ENCODE results near the gene PLPPR2. TPM values are rescaled to one million over a fixed set of nuclear protein-coding genes. Genes with fewer than 3 reads are reported as not detected.

PLPPR2 gene
- total RNA-seq, 2 donors from 2014 or later, result 4.8 to 8.0 TPM

DNA sequence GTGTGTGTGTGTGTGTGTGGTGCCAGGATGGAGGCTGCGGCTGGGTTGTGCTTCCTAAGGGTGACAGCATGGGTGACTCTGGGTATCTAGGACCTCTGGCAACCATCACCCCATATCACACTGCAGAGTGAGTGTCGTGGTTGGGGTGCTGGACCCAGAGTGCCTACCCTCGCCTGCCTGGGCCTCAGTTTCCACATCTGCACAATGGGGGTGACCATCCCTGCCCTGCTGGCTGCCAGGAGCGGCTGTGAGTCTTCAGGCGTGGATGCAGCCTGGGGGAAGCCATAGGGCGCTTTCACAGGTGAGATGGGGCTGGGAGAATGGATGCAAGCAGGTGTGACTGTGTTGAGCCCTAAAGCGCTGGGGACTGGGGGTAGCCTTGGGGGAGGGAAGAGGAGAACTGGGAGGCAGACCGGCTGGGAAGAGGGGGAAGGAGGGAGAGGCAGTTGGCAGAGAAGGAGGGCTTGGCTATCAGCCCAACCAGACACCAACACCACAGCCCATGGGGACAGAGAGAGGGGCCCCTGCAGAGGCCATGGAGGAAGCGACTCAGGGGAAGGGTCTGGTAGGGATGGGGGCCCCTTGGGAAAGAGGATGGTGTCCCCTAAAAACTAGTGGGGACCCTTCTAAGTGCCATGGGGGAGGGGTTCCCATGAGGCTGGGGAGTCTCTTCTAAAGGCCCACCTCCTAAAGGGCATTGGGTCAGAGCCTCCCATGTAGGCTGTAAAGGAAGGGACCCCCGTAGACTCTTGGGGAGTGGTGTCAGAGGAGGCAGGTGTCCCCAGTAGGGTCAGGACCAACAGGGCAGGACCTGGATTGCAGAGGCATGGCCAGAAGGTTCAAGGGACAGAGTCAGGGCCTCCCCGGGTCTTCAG, 1.7 kb downstream of the PLPPR2 start:
- Histone ChIP-seq H3K27ac (no peak overlapping the region), H3K4me3 (no peak overlapping the region), H3K9me3 (no peaks in the 10 kb centered on the region), H3K36me3 (no peaks in the 10 kb centered on the region), H3K4me1 (no peaks in the 10 kb centered on the region), H3K27me3 (no peaks in the 10 kb centered on the region), H3K9ac (ENCODE audit: low read depth in 2 of 2, low read length in 2 of 2) (no peak overlapping the region)
- intact Hi-C loops (cut with DNase I), result no loop called here
- TF ChIP-seq, protein P1, sequence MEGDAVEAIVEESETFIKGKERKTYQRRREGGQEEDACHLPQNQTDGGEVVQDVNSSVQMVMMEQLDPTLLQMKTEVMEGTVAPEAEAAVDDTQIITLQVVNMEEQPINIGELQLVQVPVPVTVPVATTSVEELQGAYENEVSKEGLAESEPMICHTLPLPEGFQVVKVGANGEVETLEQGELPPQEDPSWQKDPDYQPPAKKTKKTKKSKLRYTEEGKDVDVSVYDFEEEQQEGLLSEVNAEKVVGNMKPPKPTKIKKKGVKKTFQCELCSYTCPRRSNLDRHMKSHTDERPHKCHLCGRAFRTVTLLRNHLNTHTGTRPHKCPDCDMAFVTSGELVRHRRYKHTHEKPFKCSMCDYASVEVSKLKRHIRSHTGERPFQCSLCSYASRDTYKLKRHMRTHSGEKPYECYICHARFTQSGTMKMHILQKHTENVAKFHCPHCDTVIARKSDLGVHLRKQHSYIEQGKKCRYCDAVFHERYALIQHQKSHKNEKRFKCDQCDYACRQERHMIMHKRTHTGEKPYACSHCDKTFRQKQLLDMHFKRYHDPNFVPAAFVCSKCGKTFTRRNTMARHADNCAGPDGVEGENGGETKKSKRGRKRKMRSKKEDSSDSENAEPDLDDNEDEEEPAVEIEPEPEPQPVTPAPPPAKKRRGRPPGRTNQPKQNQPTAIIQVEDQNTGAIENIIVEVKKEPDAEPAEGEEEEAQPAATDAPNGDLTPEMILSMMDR (IDR thresholded peaks at IDR 0.05), result no peak
- DNase-seq, result no peak

DNA sequence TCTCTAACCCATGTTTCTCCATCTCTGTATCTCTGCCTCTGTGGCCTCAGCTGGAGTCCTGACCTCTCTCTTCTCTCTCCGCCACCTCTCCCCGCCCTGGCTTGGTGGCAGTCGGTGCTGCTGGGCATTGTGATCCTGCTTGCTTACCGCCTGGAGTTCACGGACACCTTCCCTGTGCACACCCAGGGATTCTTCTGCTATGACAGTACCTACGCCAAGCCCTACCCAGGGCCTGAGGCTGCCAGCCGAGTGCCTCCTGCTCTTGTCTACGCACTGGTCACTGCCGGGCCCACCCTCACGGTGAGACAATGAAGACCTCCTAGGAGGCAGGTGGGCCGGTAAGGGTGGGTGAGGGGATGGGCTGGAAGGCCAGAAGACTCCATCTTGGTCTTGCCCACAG, 4.2 kb downstream of the PLPPR2 start:
- TF ChIP-seq, protein P1 (IDR thresholded peaks at IDR 0.05), result no peak
- no peaks in the 10 kb centered on the region for H3K36me3 ChIP-seq
- H3K9ac ChIP-seq (ENCODE audit: low read depth in 2 of 2, low read length in 2 of 2), result no peak overlapping the region
- no peak overlapping the region for H3K4me3 ChIP-seq
- H3K27ac ChIP-seq, result no peak overlapping the region
- no peaks in the 10 kb centered on the region for H3K9me3 ChIP-seq
- H3K27me3 ChIP-seq, result no peaks in the 10 kb centered on the region
- DNase-seq, result no peak
- intact Hi-C loops (cut with DNase I), result no loop called here
- no peaks in the 10 kb centered on the region for H3K4me1 ChIP-seq

DNA sequence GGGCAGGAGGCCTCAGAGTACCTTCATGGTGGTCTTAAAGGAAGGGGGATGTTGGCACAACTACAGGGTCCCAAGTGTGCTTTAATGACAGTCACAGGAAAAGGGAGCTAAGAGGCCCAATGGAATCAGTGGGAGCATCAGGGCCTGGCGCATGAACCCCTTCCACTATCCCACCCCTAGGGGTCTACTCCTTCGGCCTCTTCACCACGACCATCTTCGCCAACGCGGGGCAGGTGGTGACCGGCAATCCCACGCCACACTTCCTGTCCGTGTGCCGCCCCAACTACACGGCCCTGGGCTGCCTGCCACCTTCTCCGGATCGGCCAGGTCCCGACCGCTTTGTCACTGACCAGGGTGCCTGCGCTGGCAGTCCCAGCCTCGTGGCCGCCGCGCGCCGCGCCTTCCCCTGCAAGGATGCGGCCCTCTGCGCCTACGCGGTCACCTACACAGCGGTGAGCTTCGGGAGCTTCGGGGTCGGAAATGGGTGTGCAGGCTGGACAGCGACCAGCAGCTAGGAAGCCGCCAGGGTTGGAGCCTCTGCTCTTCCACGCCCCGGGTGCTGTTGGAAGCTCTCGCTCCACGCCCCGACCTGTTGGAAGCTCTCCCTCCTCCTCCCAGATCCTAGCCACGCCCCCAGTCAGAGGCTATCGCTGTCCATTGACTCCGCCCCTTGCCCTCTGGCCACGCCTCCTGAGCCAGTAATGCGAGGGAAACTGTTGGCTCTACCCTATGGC, 6.0 kb downstream of the PLPPR2 start:
- DNase-seq, result peak; percentile 98
- no peaks in the 10 kb centered on the region for H3K27me3 ChIP-seq
- TF ChIP-seq, protein P1 (IDR thresholded peaks at IDR 0.05), result no peak
- no peaks in the 10 kb centered on the region for H3K9me3 ChIP-seq
- no peaks in the 10 kb centered on the region for H3K36me3 ChIP-seq
- no peak overlapping the region for H3K4me3 ChIP-seq
- H3K4me1 ChIP-seq, result no peaks in the 10 kb centered on the region
- H3K27ac ChIP-seq, result no peak overlapping the region
- H3K9ac ChIP-seq (ENCODE audit: low read depth in 2 of 2, low read length in 2 of 2), result peak overlapping the region in 1 of 2 donors; percentile 34
- intact Hi-C loops (cut with DNase I), result no loop called here

DNA sequence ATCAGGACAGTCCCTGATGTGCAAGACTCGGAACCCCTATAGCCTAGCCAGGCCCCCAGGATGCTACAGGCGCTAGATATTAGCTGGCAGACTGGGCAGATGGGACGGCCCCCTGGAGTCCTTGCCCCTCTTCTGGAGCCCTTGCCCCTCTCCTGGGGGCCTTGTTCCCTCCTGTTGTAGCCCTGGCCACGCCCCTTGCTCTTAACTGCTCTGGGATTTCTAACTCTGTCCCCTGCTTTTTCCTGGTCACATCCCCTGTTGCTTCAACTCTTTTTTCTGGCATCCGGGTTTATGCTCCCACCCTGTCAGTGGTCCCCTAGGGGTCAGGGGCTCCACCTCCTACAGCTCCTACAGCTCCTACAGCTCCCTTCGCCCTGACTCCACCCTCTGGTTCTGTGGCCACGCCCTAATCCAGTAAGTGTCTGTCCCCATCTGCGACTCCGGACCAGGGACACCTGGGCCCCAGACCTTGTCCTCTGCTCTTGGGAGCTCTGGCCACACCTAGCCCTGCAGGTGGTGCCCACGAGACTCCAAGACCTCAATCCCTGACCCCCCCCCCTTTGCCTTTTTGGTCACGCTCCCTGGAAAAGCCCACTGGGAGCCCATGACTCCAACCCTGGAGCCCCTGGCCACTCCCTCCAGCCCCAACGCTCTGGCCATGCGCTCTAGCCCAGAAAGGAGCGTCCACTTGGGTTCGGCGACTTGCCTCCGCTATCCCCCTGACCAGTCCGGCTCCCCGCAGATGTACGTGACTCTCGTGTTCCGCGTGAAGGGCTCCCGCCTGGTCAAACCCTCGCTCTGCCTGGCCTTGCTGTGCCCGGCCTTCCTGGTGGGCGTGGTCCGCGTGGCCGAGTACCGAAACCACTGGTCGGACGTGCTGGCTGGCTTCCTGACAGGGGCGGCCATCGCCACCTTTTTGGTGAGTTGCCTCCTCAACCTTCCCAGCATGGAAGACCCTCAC, 6.8 kb downstream of the PLPPR2 start:
- Histone ChIP-seq H3K27ac (no peak overlapping the region), H3K36me3 (no peaks in the 10 kb centered on the region), H3K9ac (ENCODE audit: low read depth in 2 of 2, low read length in 2 of 2) (peak overlapping the region in 1 of 2 donors; percentile 34), H3K27me3 (no peaks in the 10 kb centered on the region), H3K9me3 (no peaks in the 10 kb centered on the region), H3K4me3 (no peak overlapping the region), H3K4me1 (no peaks in the 10 kb centered on the region)
- TF ChIP-seq, protein P1 (IDR thresholded peaks at IDR 0.05), result no peak
- intact Hi-C loops (cut with DNase I), result no loop called here
- DNase-seq, result peak; percentile 65

DNA sequence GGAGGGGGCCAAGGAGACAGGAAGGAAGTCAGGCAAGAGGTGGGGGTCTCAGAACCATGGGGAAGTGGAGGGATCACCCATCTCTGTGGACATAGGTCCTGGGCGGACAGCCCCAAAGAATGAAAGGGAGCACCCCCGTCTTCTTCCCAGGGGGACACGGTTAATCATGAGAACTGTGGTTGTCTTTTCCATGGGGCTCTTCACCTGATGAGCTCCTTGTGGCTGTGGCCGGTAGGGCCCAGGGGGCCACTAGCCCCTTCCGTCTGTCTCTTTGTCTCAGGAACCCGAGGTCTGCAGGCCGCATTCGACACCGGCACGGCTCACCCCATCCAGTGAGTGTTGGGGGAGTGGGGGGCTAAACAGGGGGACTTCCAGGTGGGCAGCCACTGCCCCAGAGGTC, 8.6 kb downstream of the PLPPR2 start:
- Histone ChIP-seq H3K27ac (no peak overlapping the region), H3K9me3 (no peaks in the 10 kb centered on the region), H3K27me3 (no peaks in the 10 kb centered on the region), H3K4me3 (no peak overlapping the region), H3K4me1 (no peaks in the 10 kb centered on the region), H3K36me3 (no peaks in the 10 kb centered on the region), H3K9ac (ENCODE audit: low read depth in 2 of 2, low read length in 2 of 2) (no peak overlapping the region)
- DNase-seq, result no peak
- intact Hi-C loops (cut with DNase I), result no loop called here
- TF ChIP-seq, protein P1 (IDR thresholded peaks at IDR 0.05), result no peak

All from colonic mucosa (tissue), 4 donors.